ENCODE data around the gene GPX7. TPM values are rescaled to one million over a fixed set of nuclear protein-coding genes. Genes with fewer than 3 reads are reported as not detected.

The GPX7 gene
- total RNA-seq, 1 experiment from 2014 or later, result not detected

- no peaks in the 10 kb centered on the region for H3K36me3 ChIP-seq (ENCODE audit: low read depth)
- CTCF ChIA-PET, result no interaction called here
Measured at GRCh38 chr1:52562766-52563165, 39.4 kb upstream of the GPX7 start.

GRCh38 chr1:52567943-52568342 is 34.2 kb upstream of the GPX7 start:
- DNase-seq, result no peak
- Histone ChIP-seq H4K20me1 (ENCODE audit: insufficient read depth) (no peaks in the 10 kb centered on the region), H2AFZ (no peak overlapping the region), H3K4me3 (no peak overlapping the region), H3K4me1 (replicated peaks; ENCODE audit: insufficient read depth) (no peaks in the 10 kb centered on the region; the same call in 1 of the 2 replicates), H3K79me2 (ENCODE audit: low read depth) (no peaks in the 10 kb centered on the region), H3K27ac (no peak overlapping the region), H3K9me2 (ENCODE audit: insufficient read depth) (no peaks in the 10 kb centered on the region), H3K27me3 (ENCODE audit: insufficient read depth, low read depth) (no peaks in the 10 kb centered on the region), H3K4me2 (no peak overlapping the region), H3K36me3 (ENCODE audit: low read depth) (no peaks in the 10 kb centered on the region), H3K9me3 (ENCODE audit: insufficient read depth, low read depth) (no peaks in the 10 kb centered on the region), H3F3A (ENCODE audit: insufficient read depth, low read depth) (no peaks in the 10 kb centered on the region)
- TF ChIP-seq, protein P1, sequence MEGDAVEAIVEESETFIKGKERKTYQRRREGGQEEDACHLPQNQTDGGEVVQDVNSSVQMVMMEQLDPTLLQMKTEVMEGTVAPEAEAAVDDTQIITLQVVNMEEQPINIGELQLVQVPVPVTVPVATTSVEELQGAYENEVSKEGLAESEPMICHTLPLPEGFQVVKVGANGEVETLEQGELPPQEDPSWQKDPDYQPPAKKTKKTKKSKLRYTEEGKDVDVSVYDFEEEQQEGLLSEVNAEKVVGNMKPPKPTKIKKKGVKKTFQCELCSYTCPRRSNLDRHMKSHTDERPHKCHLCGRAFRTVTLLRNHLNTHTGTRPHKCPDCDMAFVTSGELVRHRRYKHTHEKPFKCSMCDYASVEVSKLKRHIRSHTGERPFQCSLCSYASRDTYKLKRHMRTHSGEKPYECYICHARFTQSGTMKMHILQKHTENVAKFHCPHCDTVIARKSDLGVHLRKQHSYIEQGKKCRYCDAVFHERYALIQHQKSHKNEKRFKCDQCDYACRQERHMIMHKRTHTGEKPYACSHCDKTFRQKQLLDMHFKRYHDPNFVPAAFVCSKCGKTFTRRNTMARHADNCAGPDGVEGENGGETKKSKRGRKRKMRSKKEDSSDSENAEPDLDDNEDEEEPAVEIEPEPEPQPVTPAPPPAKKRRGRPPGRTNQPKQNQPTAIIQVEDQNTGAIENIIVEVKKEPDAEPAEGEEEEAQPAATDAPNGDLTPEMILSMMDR (conservative IDR thresholded peaks at IDR 0.05), result no peak
- no peak for TF ChIP-seq EZH2 (IDR thresholded peaks at IDR 0.05; ENCODE audit: low read depth)
- POLR2A ChIA-PET (ENCODE audit: unreplicated experiment), result no interaction called here
- BruUV-seq (replicated peaks), result no TSS peak
- intact Hi-C loops (cut with micrococcal nuclease; ENCODE audit: unreplicated experiment), result no loop called here
- CTCF ChIA-PET, result no interaction called here

More at GRCh38 chr1:52562766-52563165, 39.4 kb upstream of the GPX7 start:
- Histone ChIP-seq H3K27ac (no peak overlapping the region), H3K27me3 (ENCODE audit: insufficient read depth, low read depth) (no peaks in the 10 kb centered on the region), H3K79me2 (ENCODE audit: low read depth) (no peaks in the 10 kb centered on the region), H2AFZ (no peak overlapping the region), H3K9me2 (ENCODE audit: insufficient read depth) (no peaks in the 10 kb centered on the region), H3K4me3 (no peak overlapping the region), H4K20me1 (ENCODE audit: insufficient read depth) (no peaks in the 10 kb centered on the region), H3K4me2 (no peak overlapping the region), H3F3A (ENCODE audit: insufficient read depth, low read depth) (no peaks in the 10 kb centered on the region), H3K9me3 (ENCODE audit: insufficient read depth, low read depth) (no peaks in the 10 kb centered on the region), H3K4me1 (replicated peaks; ENCODE audit: insufficient read depth) (no peaks in the 10 kb centered on the region)
- TF ChIP-seq, protein P1 (conservative IDR thresholded peaks at IDR 0.05), result no peak
- TF ChIP-seq EZH2 (IDR thresholded peaks at IDR 0.05; ENCODE audit: low read depth), result no peak
- no peak for DNase-seq
- no TSS peak for BruUV-seq (replicated peaks)
- intact Hi-C loops (cut with micrococcal nuclease; ENCODE audit: unreplicated experiment), result no loop called here
- POLR2A ChIA-PET (ENCODE audit: unreplicated experiment), result no interaction called here

GRCh38 chr1:52569449-52570210 is 32.5 kb upstream of the GPX7 start:
- H2AFZ ChIP-seq, result no peak overlapping the region
- CTCF ChIA-PET, result no interaction called here

More at GRCh38 chr1:52569449-52570210, 32.5 kb upstream of the GPX7 start:
- Histone ChIP-seq H3K4me1 (replicated peaks; ENCODE audit: insufficient read depth) (peaks cover 5% of the 10 kb centered on the region), H3K27me3 (ENCODE audit: insufficient read depth, low read depth) (no peaks in the 10 kb centered on the region), H3K27ac (no peak overlapping the region), H4K20me1 (ENCODE audit: insufficient read depth) (no peaks in the 10 kb centered on the region), H3K4me2 (no peak overlapping the region), H3K4me3 (no peak overlapping the region), H3K9me2 (ENCODE audit: insufficient read depth) (no peaks in the 10 kb centered on the region), H3K9me3 (ENCODE audit: insufficient read depth, low read depth) (no peaks in the 10 kb centered on the region), H3F3A (ENCODE audit: insufficient read depth, low read depth) (peaks cover 6% of the 10 kb centered on the region; the same call in 1 of the 2 replicates), H3K79me2 (ENCODE audit: low read depth) (no peaks in the 10 kb centered on the region), H3K36me3 (ENCODE audit: low read depth) (no peaks in the 10 kb centered on the region)
- TF ChIP-seq, protein P1 (conservative IDR thresholded peaks at IDR 0.05), result no peak
- no peak for TF ChIP-seq EZH2 (IDR thresholded peaks at IDR 0.05; ENCODE audit: low read depth)
- intact Hi-C loops (cut with micrococcal nuclease; ENCODE audit: unreplicated experiment), result loop anchor here (5.0 kb wide), 1 partner anchor 63 kb away; the partner anchor contains the start of gene SHISAL2A
- POLR2A ChIA-PET (ENCODE audit: unreplicated experiment), result no interaction called here
- DNase-seq, result no peak
- BruUV-seq (replicated peaks), result no TSS peak
